Mesothelial cell of epicardium (in vitro differentiated cells): ENCODE measurements around the gene ZNF488. TPM values are rescaled to one million over a fixed set of nuclear protein-coding genes. Genes with fewer than 3 reads are reported as not detected.

Experiments
- DNase-seq, 2 experiments: peaks; one replicate each; pipeline ENCODE4 v3.0.0; 2021; ENCODE audit warnings: low spot score in 2 of 2; ENCODE audit not compliant: unreplicated experiment in 2 of 2
- H3K27ac Mint-ChIP-seq: 2 replicates; pipeline ENCODE4 v1.8.0; 2021; ENCODE audit warnings: mixed read lengths
- H3K27me3 Mint-ChIP-seq: 2 replicates; pipeline ENCODE4 v1.8.0; 2021; ENCODE audit warnings: low read depth, mixed read lengths
- H3K36me3 Mint-ChIP-seq: 2 replicates; pipeline ENCODE4 v1.8.0; 2021; ENCODE audit warnings: mixed read lengths
- H3K4me1 Mint-ChIP-seq: 2 replicates; pipeline ENCODE4 v1.8.0; 2021; ENCODE audit warnings: mixed read lengths
- H3K4me3 Mint-ChIP-seq: 2 replicates; pipeline ENCODE4 v1.8.0; 2021; ENCODE audit warnings: mild to moderate bottlenecking, moderate library complexity, mixed read lengths
- H3K9me3 Mint-ChIP-seq: 2 replicates; pipeline ENCODE4 v1.8.0; 2021; ENCODE audit warnings: mixed read lengths
- CTCF ChIP-seq: fragments of 200-600 bp; sonication (generic); IDR thresholded peaks from one replicate; pipeline ENCODE4 v1.5.0; 2021; ENCODE audit warnings: antibody characterized with exemption; ENCODE audit not compliant: unreplicated experiment
- total RNA-seq: library from RNA; stranded (reverse); gene quantifications from 3 replicates; pipeline ENCODE4 v1.2.1, GENCODE V29; 2021

Gene ZNF488
- total RNA-seq, 1 donor from 2014 or later: 0.96 TPM

GRCh38 chr10:47359626-47360418, 24.3 kb downstream of the ZNF488 start:
- no peaks in the 10 kb centered on the region for H3K36me3 Mint-ChIP-seq
- DNase-seq: no peak
- TF ChIP-seq CTCF: no peak
- no peaks in the 10 kb centered on the region for H3K27me3 Mint-ChIP-seq
- no peak overlapping the region for H3K27ac Mint-ChIP-seq
- no peak overlapping the region for H3K4me3 Mint-ChIP-seq
- H3K4me1 Mint-ChIP-seq: no peaks in the 10 kb centered on the region
- H3K9me3 Mint-ChIP-seq: no peaks in the 10 kb centered on the region

GRCh38 chr10:47359101-47359500, 25.0 kb downstream of the ZNF488 start:
- no peak for DNase-seq
- Mint-ChIP-seq H3K9me3 (no peaks in the 10 kb centered on the region), H3K27ac (no peak overlapping the region), H3K4me3 (no peak overlapping the region), H3K4me1 (no peaks in the 10 kb centered on the region), H3K36me3 (no peaks in the 10 kb centered on the region), H3K27me3 (no peaks in the 10 kb centered on the region)
- no peak for TF ChIP-seq CTCF

- Mint-ChIP-seq H3K4me3 (no peak overlapping the region), H3K4me1 (no peaks in the 10 kb centered on the region), H3K27ac (no peak overlapping the region), H3K36me3 (no peaks in the 10 kb centered on the region), H3K9me3 (no peaks in the 10 kb centered on the region), H3K27me3 (no peaks in the 10 kb centered on the region)
- DNase-seq: no peak
- TF ChIP-seq CTCF: no peak
Measured at GRCh38 chr10:47358457-47358856, 25.6 kb downstream of the ZNF488 start.

GRCh38 chr10:47357911-47358310, 26.2 kb downstream of the ZNF488 start:
- TF ChIP-seq CTCF: no peak
- Mint-ChIP-seq H3K4me1 (no peaks in the 10 kb centered on the region), H3K9me3 (no peaks in the 10 kb centered on the region), H3K27me3 (no peaks in the 10 kb centered on the region), H3K36me3 (no peaks in the 10 kb centered on the region), H3K27ac (no peak overlapping the region), H3K4me3 (no peak overlapping the region)
- no peak for DNase-seq

GRCh38 chr10:47357131-47357582, 26.9 kb downstream of the ZNF488 start:
- Mint-ChIP-seq H3K36me3 (no peaks in the 10 kb centered on the region), H3K27ac (no peak overlapping the region), H3K4me1 (no peaks in the 10 kb centered on the region), H3K4me3 (no peak overlapping the region), H3K27me3 (peaks cover 2% of the 10 kb centered on the region), H3K9me3 (no peaks in the 10 kb centered on the region)
- DNase-seq: no peak
- no peak for TF ChIP-seq CTCF
